IMR-90 (cell line): ENCODE data around the gene PGBD5. TPM values are rescaled to one million over a fixed set of nuclear protein-coding genes. Genes with fewer than 3 reads are reported as not detected.

ENCODE experiments used
- ATAC-seq: fragments of 200-7000 bp; cut with Tn5 transposase; 2 replicates; pipeline ENCODE4 v1.9.1; 2020; ENCODE audit warnings: low read depth, mild to moderate bottlenecking, moderate library complexity
- BruUV-seq: library from RNA; stranded (reverse); fragments of 400-500 nt; replicated peaks from 2 replicates; lab custom pipeline; 2021; lab: Mats Ljungman, UMichigan
- CTCF ChIA-PET: fragments of 300-600 bp; formaldehyde crosslinking; extraction: SDS; loops from one replicate; lab custom pipeline; 2021; ENCODE audit warnings: antibody characterized with exemption; lab: Yijun Ruan, JAX
- POLR2A ChIA-PET: fragments of 300-600 bp; sonication (Branson Sonifier 250); formaldehyde crosslinking; loops from one replicate; lab custom pipeline; 2022; ENCODE audit warnings: antibody characterized with exemption; ENCODE audit not compliant: unreplicated experiment; lab: Charles Lee
- DNase-seq: peaks from one replicate; pipeline ENCODE4 v3.0.0; 2013
- H2AFZ ChIP-seq: replicated peaks from 2 replicates; pipeline ENCODE3; 2013; ENCODE audit warnings: low read length, mild to moderate bottlenecking; ENCODE audit not compliant: poor library complexity
- H2AK5ac ChIP-seq: 2 replicates; pipeline ENCODE4 v1.6.1; 2013; ENCODE audit warnings: low read depth, low read length, inconsistent platforms
- H2AK9ac ChIP-seq: replicated peaks from 2 replicates; pipeline ENCODE3; 2013; ENCODE audit warnings: mild to moderate bottlenecking, low read depth, low read length, moderate library complexity; ENCODE audit not compliant: poor library complexity
- H2BK120ac ChIP-seq: 2 replicates; pipeline ENCODE4 v1.6.1; 2013; ENCODE audit warnings: low read depth, low read length, inconsistent platforms
- H2BK15ac ChIP-seq: 3 replicates; pipeline ENCODE4 v1.6.1; 2013; ENCODE audit warnings: low read depth, low read length, inconsistent platforms
- H2BK20ac ChIP-seq: 2 replicates; pipeline ENCODE4 v1.6.1; 2013; ENCODE audit warnings: low read depth, mild to moderate bottlenecking, inconsistent platforms, low read length, moderate library complexity
- H2BK5ac ChIP-seq: 2 replicates; pipeline ENCODE4 v1.6.1; 2013; ENCODE audit warnings: mild to moderate bottlenecking, low read depth, low read length, inconsistent platforms; ENCODE audit not compliant: poor library complexity, severe bottlenecking
- H3K14ac ChIP-seq: replicated peaks from 2 replicates; pipeline ENCODE4 v1.6.1; 2013; ENCODE audit warnings: low read depth, low read length, inconsistent platforms
- H3K18ac ChIP-seq: 2 replicates; pipeline ENCODE4 v1.6.1; 2013; ENCODE audit warnings: low read depth, low read length, control low read depth
- H3K23ac ChIP-seq: 2 replicates; pipeline ENCODE4 v1.6.1; 2013; ENCODE audit warnings: low read depth, low read length, inconsistent platforms
- H3K27ac ChIP-seq: 2 replicates; pipeline ENCODE4 v1.5.1; 2013; ENCODE audit warnings: mild to moderate bottlenecking, control low read depth, low read length; ENCODE audit not compliant: insufficient read depth
- H3K27me3 ChIP-seq: 2 replicates; pipeline ENCODE4 v1.6.1; 2013; ENCODE audit warnings: low read length; ENCODE audit not compliant: control insufficient read depth, insufficient read depth
- H3K36me3 ChIP-seq: 2 replicates; pipeline ENCODE4 v1.6.1; 2013; ENCODE audit warnings: low read length, mixed read lengths; ENCODE audit not compliant: control insufficient read depth, insufficient read depth
- H3K4ac ChIP-seq: 2 replicates; pipeline ENCODE4 v1.6.1; 2013; ENCODE audit warnings: low read depth, low read length, inconsistent platforms
- H3K4me1 ChIP-seq: 2 replicates; pipeline ENCODE4 v1.6.1; 2013; ENCODE audit warnings: low read length, mixed read lengths; ENCODE audit not compliant: control insufficient read depth, insufficient read depth
- H3K4me2 ChIP-seq: 2 replicates; pipeline ENCODE4 v1.6.1; 2013; ENCODE audit warnings: low read depth, mild to moderate bottlenecking, control low read depth, low read length, moderate library complexity
- H3K4me3 ChIP-seq: 2 replicates; pipeline ENCODE4 v1.5.1; 2013; ENCODE audit warnings: low read depth, mild to moderate bottlenecking, control low read depth, low read length, moderate library complexity; ENCODE audit not compliant: insufficient read depth
- H3K56ac ChIP-seq: 2 replicates; pipeline ENCODE4 v1.6.1; 2013; ENCODE audit warnings: low read length, inconsistent platforms; ENCODE audit not compliant: insufficient read depth; ENCODE audit errors: extremely low read depth
- H3K79me1 ChIP-seq, 2 experiments: 2 replicates each; pipeline ENCODE4 v1.6.1; 2013; ENCODE audit warnings: low read length in 2 of 2, inconsistent platforms in 1 of 2, low read depth in 1 of 2
- H3K9ac ChIP-seq: 2 replicates; pipeline ENCODE4 v1.6.1; 2013; ENCODE audit warnings: low read depth, low read length, control low read depth
- H3K9me1 ChIP-seq: 2 replicates; pipeline ENCODE4 v1.6.1; 2013; ENCODE audit warnings: low read length, inconsistent platforms; ENCODE audit not compliant: insufficient read depth
- H3K9me3 ChIP-seq: 2 replicates; pipeline ENCODE4 v1.6.1; 2013; ENCODE audit warnings: low read length; ENCODE audit not compliant: control insufficient read depth, insufficient read depth
- H4K20me1 ChIP-seq: 2 replicates; pipeline ENCODE4 v1.6.1; 2013; ENCODE audit warnings: low read length, inconsistent platforms; ENCODE audit not compliant: insufficient read depth
- H4K5ac ChIP-seq: 2 replicates; pipeline ENCODE4 v1.6.1; 2013; ENCODE audit warnings: mild to moderate bottlenecking, low read depth, low read length, control low read depth
- H4K8ac ChIP-seq, 2 experiments: 2 replicates each; pipeline ENCODE4 v1.6.1; 2013; ENCODE audit warnings: low read depth in 2 of 2, low read length in 2 of 2, control low read depth in 1 of 2, inconsistent platforms in 1 of 2
- H4K91ac ChIP-seq: 2 replicates; pipeline ENCODE4 v1.6.1; 2013; ENCODE audit warnings: low read depth, low read length, inconsistent platforms; ENCODE audit not compliant: insufficient read depth
- BHLHE40 ChIP-seq: fragments of 150-350 bp; IDR thresholded peaks from 2 replicates; pipeline ENCODE4 v1.6.1; 2016; ENCODE audit warnings: mild to moderate bottlenecking, low read depth, low read length
- CEBPB ChIP-seq: IDR thresholded peaks from 2 replicates; pipeline ENCODE4 v1.6.1; 2012; ENCODE audit warnings: low read depth, low read length, improper control_type of control experiment
- ELK1 ChIP-seq: fragments of 150-350 bp; IDR thresholded peaks from 2 replicates; pipeline ENCODE4 v1.6.1; 2016; ENCODE audit warnings: low read depth, mild to moderate bottlenecking, low read length, moderate library complexity, borderline replicate concordance
- FOS ChIP-seq: fragments of 150-350 bp; IDR thresholded peaks from 2 replicates; pipeline ENCODE4 v1.6.1; 2016; ENCODE audit warnings: low read depth, low read length
- MAFK ChIP-seq: IDR thresholded peaks from 2 replicates; pipeline ENCODE4 v1.6.1; 2012; ENCODE audit warnings: low read depth, low read length, improper control_type of control experiment
- MAZ ChIP-seq: IDR thresholded peaks from 2 replicates; pipeline ENCODE4 v1.6.1; 2012; ENCODE audit warnings: low read depth, mild to moderate bottlenecking, low read length, improper control_type of control experiment, moderate library complexity, borderline replicate concordance
- MXI1 ChIP-seq: IDR thresholded peaks from 2 replicates; pipeline ENCODE4 v1.6.1; 2012; ENCODE audit warnings: low read depth, mild to moderate bottlenecking, low read length, moderate library complexity, borderline replicate concordance
- NFE2L2 ChIP-seq: fragments of 150-350 bp; IDR thresholded peaks from 2 replicates; pipeline ENCODE4 v1.6.1; 2016; ENCODE audit warnings: low read depth, mild to moderate bottlenecking, low read length
- POLR2A ChIP-seq: IDR thresholded peaks from 2 replicates; pipeline ENCODE4 v1.6.1; 2012; ENCODE audit warnings: mild to moderate bottlenecking, low read depth, low read length
- RCOR1 ChIP-seq: IDR thresholded peaks from 2 replicates; pipeline ENCODE4 v1.6.1; 2012; ENCODE audit warnings: mild to moderate bottlenecking, low read length, improper control_type of control experiment; ENCODE audit not compliant: insufficient replicate concordance
- SMC3 ChIP-seq: fragments of 150-350 bp; IDR thresholded peaks from 2 replicates; pipeline ENCODE4 v1.6.1; 2016; ENCODE audit warnings: low read depth, mild to moderate bottlenecking, antibody characterized with exemption, low read length, moderate library complexity
- WGBS, 2 experiments: methylation state at CpG; one replicate each; pipeline versions ENCODE4 v1.1.5 to v1.1.7; 2013; ENCODE audit warnings: missing lambda C conversion rate in 2 of 2; ENCODE audit not compliant: insufficient read length in 1 of 2; ENCODE audit errors: extremely low coverage in 2 of 2; 5-methylcytosine and 5-hydroxymethylcytosine counted together
- dilution Hi-C: fragments of 300-500 bp; cut with HindIII; formaldehyde crosslinking; loops from one replicate; pipeline ENCODE4 v1.14.3; 2018; ENCODE audit warnings: low sequenced_read_pairs; ENCODE audit not compliant: unreplicated experiment
- in situ Hi-C: fragments of 300-500 bp; cut with MboI; formaldehyde crosslinking; loops from 3 replicates; pipeline ENCODE4 v1.14.3; 2019; ENCODE audit warnings: low sequenced_read_pairs, inconsistent platforms, mixed read lengths
- intact Hi-C: fragments of 100-400 bp; cut with micrococcal nuclease; formaldehyde crosslinking; loops from 2 replicates; pipeline ENCODE4 v1.10.0; 2022
- polyA plus RNA-seq, 3 experiments: library from polyadenylated mRNA; depleted of rRNA; stranded (reverse); fragments of >200 nt; gene quantifications; 2 replicates each; pipeline ENCODE4 v1.2.3, GENCODE V29; 2012; ENCODE audit warnings: low replicate concordance in 1 of 3
- total RNA-seq: library from RNA; depleted of rRNA; stranded (reverse); fragments of >200 nt; gene quantifications from 2 replicates; pipeline ENCODE4 v1.2.3, GENCODE V29; 2012
- TF ChIP-seq, protein P1 (sequence below): conservative IDR thresholded peaks from 2 replicates; pipeline ENCODE4 v1.5.1; 2012; ENCODE audit warnings: mild to moderate bottlenecking, low read depth, low read length, improper control_type of control experiment

PGBD5 gene
- total and polyA plus RNA-seq, 2 of the 4 experiments (the other 2 are of a cell fraction), result 0.18 to 0.36 TPM

DNA sequence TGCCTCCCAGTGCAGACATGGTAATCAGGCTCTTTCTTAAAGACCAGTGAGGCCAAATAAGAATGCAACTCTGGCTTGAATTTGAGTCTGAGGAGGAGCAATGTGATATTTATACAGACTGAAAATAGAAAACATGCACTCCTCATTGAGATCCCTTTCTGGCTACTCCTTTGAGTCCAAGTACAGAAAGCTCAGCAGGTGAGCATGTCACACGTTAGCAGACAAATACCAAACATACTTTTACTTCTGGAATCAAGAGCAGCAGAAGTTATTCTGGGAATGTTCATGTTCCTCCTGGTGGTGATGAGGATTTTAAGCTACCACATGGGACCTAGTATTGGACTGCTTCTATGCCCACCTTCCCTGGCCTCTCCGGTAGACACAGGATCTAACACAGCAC lies 48.3 kb downstream of the PGBD5 start:
- no peak for DNase-seq
- H3K4ac ChIP-seq, result no peak overlapping the region
- H4K8ac ChIP-seq, result no peak overlapping the region
- no CpG with 5 or more reads among the region's 2 CpGs for WGBS, 2 experiments
- ChIA-PET POLR2A (no interaction called here), CTCF (interaction anchor here (0.5 kb wide), 1 partner anchor 13 kb away, joined by 4 read pairs; no protein-coding TSS in a partner anchor)
- no peaks in the 10 kb centered on the region for H3K36me3 ChIP-seq
- H3K14ac ChIP-seq, result no peak overlapping the region
- no peak overlapping the region for H4K5ac ChIP-seq
- H2AK5ac ChIP-seq, result no peak overlapping the region
- no peak overlapping the region for H2BK15ac ChIP-seq
- H2BK20ac ChIP-seq, result no peak overlapping the region
- intact Hi-C loops (no loop called here), in situ Hi-C loops (no loop called here), dilution Hi-C loops (no loop called here)
- no peak for ATAC-seq
- H2BK5ac ChIP-seq, result no peak overlapping the region
- H2AFZ ChIP-seq, result no peak overlapping the region
- no peak overlapping the region for H2AK9ac ChIP-seq
- no peak overlapping the region for H3K18ac ChIP-seq
- H3K4me2 ChIP-seq, result no peak overlapping the region
- H3K9ac ChIP-seq, result no peak overlapping the region
- no peaks in the 10 kb centered on the region for H3K79me1 ChIP-seq
- no peak overlapping the region for H3K27ac ChIP-seq
- H3K4me3 ChIP-seq, result no peak overlapping the region
- H4K91ac ChIP-seq, result no peak overlapping the region
- H3K9me3 ChIP-seq, result peaks cover 15% of the 10 kb centered on the region
- H3K9me1 ChIP-seq, result no peaks in the 10 kb centered on the region
- no peak overlapping the region for H3K56ac ChIP-seq
- H3K23ac ChIP-seq, result no peak overlapping the region
- TF ChIP-seq SMC3 (no peak), ELK1 (no peak), MAZ (no peak), MAFK (no peak), MXI1 (no peak), CEBPB (no peak), NFE2L2 (no peak), FOS (no peak), RCOR1 (no peak), BHLHE40 (no peak), POLR2A (no peak)
- TF ChIP-seq, protein P1, sequence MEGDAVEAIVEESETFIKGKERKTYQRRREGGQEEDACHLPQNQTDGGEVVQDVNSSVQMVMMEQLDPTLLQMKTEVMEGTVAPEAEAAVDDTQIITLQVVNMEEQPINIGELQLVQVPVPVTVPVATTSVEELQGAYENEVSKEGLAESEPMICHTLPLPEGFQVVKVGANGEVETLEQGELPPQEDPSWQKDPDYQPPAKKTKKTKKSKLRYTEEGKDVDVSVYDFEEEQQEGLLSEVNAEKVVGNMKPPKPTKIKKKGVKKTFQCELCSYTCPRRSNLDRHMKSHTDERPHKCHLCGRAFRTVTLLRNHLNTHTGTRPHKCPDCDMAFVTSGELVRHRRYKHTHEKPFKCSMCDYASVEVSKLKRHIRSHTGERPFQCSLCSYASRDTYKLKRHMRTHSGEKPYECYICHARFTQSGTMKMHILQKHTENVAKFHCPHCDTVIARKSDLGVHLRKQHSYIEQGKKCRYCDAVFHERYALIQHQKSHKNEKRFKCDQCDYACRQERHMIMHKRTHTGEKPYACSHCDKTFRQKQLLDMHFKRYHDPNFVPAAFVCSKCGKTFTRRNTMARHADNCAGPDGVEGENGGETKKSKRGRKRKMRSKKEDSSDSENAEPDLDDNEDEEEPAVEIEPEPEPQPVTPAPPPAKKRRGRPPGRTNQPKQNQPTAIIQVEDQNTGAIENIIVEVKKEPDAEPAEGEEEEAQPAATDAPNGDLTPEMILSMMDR, result no peak
- H3K4me1 ChIP-seq, result no peaks in the 10 kb centered on the region
- no peaks in the 10 kb centered on the region for H3K27me3 ChIP-seq
- no peak overlapping the region for H2BK120ac ChIP-seq
- H4K20me1 ChIP-seq, result no peaks in the 10 kb centered on the region
- no TSS peak for BruUV-seq
